ENCODE results near the gene CCL4.
"Not testable (repeated sequence)": the region's sequence is repeated elsewhere in the genome, so short reads cannot be mapped to it uniquely, and the experiment has no call there.

Gene CCL4

GRCh38 chr17:36103401-36103975 is at the start of gene CCL4:
CCL4 (plus strand) TSS chr17:36103827; CDS start chr17:36103906, 79 bp downstream.
- not testable (repeated sequence) for DNase-seq

GRCh38 chr17:36055171-36055570 is 48.5 kb upstream of the CCL4 start:
- no peak for DNase-seq

GRCh38 chr17:36055921-36056520 is 47.6 kb upstream of the CCL4 start:
- no peak for DNase-seq

GRCh38 chr17:36057911-36058310 is 45.7 kb upstream of the CCL4 start:
- DNase-seq = no peak

GRCh38 chr17:36059406-36059805 is 44.2 kb upstream of the CCL4 start:
- no peak for DNase-seq

GRCh38 chr17:36060816-36061215 is 42.8 kb upstream of the CCL4 start:
- DNase-seq = no peak

- DNase-seq = no peak
Measured at GRCh38 chr17:36063786-36064541, 39.7 kb upstream of the CCL4 start, which contains the start of gene CCL18. CCL18 (plus strand) TSS chr17:36064272; CDS start chr17:36064343, 71 bp downstream.

GRCh38 chr17:36066365-36066985 is 37.2 kb upstream of the CCL4 start:
- DNase-seq = no peak

- no peak for DNase-seq
Measured at GRCh38 chr17:36068524-36068923, 35.1 kb upstream of the CCL4 start.

- DNase-seq = no peak
Measured at GRCh38 chr17:36069136-36069535, 34.5 kb upstream of the CCL4 start.

GRCh38 chr17:36070427-36070826 is 33.2 kb upstream of the CCL4 start:
- no peak for DNase-seq

- no peak for DNase-seq
Measured at GRCh38 chr17:36071751-36072150, 31.9 kb upstream of the CCL4 start.

- DNase-seq = no peak
Measured at GRCh38 chr17:36072431-36073121, 31.1 kb upstream of the CCL4 start.

GRCh38 chr17:36074365-36074764 is 29.3 kb upstream of the CCL4 start:
- no peak for DNase-seq

GRCh38 chr17:36081681-36082471 is 21.8 kb upstream of the CCL4 start:
- not testable (repeated sequence) for DNase-seq

- DNase-seq = not testable (repeated sequence)
Measured at GRCh38 chr17:36082482-36083120, 21.0 kb upstream of the CCL4 start.

GRCh38 chr17:36083691-36084090 is 19.9 kb upstream of the CCL4 start:
- not testable (repeated sequence) for DNase-seq

- DNase-seq = no peak
Measured at GRCh38 chr17:36085765-36086164, 17.9 kb upstream of the CCL4 start.

GRCh38 chr17:36086791-36087190 is 16.8 kb upstream of the CCL4 start:
- no peak for DNase-seq

GRCh38 chr17:36087471-36087870 is 16.2 kb upstream of the CCL4 start:
- DNase-seq = not testable (repeated sequence)

GRCh38 chr17:36087897-36088572 is 15.6 kb upstream of the CCL4 start:
- not testable (repeated sequence) for DNase-seq
